ACHN (cell line): Measurements from ENCODE around the gene TOP2B.

Source experiments
- DNase-seq: peaks from one replicate; pipeline ENCODE4 v3.0.0-alpha.2; 2015
- in situ Hi-C: cut with HindIII; loops from 2 replicates; pipeline ENCODE4 v1.10.0; 2017; ENCODE audit warnings: low sequenced_read_pairs, low pct_ligation_motif_present, low pct_unique_long_range_greater_than_20kb

TOP2B gene

DNA sequence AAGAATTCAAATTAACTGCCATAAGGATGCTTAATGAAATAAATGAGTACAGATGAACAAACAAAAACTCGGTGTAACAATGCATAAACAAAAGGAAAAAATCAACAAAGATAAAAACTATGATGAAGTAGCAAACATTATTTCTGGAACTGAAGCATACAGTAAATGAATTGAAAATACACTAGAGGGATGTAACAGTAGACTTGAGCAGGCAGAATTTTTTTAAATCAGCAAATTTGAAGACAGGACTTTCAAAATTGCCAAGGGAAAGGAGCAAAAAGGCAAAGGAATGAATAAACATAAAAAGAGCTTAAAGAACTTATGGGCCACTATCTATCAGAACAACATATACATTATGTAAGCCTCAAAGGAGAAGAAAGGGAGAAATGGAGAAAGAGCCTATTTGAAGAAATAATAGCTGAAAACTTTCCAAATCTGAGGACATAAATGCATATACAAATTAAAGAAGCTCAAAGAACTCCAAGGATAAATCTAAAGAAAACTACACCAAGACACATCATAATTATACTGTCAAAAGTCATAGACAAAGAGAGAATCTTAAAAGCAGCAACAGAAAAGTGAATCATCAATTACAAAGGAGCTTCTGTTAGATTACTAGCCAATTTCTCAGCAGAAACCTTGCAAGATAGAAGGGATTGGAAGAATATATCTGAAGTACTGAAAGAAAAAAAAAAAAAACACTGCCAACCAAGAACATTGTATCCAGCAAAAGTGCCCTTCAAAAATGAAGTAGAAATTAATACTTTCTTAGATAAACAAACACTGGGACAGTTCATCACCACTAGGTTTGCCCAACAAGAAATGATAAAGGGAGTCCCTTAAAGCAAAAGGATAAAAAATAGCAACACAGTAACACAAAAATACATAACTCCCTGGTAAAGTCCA, 15.5 kb downstream of the TOP2B start:
- in situ Hi-C loops, result no loop called here
- DNase-seq, result no peak

DNA sequence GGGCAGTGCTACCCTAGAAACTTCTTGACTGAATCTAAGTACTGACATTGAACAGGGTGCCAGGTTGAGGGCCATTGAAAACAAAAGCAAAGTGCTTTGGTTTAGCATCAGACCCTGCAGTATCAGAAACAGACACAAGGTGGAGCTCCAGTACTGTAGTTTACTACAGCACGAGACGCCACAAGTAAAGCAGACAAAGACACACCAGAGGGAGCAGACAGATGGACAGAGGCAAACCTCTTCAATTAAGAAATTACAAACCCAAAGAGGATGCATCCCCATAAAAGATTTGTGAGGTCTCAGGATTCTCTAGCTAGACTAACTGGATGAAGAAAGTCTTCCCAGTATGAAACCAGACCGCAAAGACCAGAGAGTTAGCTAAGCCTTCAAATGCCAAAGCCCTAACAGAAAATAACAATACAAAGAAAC, 16.6 kb downstream of the TOP2B start:
- peak; percentile 77 for DNase-seq
- in situ Hi-C loops, result no loop called here

DNA sequence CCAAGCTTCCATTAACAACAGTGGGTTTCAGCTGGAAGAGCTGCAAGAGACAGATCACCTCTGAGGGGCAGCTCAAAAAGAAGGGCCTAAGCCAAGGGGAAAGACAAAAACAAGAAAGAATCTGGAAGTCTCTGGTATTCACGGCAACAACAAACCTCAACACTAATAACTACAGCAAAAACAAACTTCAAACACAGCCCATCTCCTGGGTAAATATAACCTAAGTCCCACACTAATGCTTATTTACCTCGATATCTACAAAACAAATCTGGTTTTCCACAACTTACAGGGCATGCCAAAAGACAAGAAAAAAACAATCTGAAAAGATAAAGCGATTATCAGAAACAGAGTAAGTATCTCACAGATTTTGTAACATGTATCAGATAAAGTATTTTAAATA, 29.7 kb downstream of the TOP2B start:
- in situ Hi-C loops, result no loop called here
- no peak for DNase-seq

DNA sequence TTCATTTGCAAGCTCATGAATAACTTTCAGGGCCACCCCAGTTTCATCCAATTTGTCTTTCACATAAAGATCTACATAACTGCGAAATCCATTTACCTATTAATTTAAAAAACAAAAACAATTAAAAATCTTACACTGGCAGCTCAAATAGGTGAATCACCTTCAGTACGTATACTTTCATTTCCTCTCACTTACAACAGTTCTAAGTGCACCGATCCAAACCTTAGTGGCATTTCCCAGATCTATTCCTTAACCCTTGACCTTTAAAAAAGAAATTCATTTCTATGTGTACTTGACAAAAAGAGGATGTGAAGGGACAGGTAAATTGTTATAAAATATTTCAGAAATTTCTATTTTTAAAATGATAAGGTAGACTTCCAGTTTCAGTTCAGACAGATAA, 30.8 kb downstream of the TOP2B start:
- in situ Hi-C loops, result no loop called here
- DNase-seq, result no peak

DNA sequence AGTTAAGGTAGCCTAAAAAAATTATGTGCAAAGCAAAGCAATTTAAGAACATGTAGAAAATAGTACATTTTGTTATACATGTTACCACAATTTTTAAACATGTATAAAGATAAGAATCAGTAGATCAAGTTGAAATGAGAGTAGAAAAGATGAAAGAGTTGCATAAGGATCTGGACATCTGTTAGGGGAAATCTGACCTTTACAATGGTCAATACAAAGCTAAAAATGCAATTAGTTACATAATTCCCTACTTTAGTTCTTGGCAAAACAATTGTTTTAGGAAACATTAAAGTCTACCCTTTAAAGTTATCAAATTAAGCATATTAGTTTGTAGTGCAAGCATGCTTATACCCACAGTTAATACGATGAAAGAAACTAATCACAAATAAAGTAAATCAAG, 32.7 kb downstream of the TOP2B start:
- no peak for DNase-seq
- in situ Hi-C loops, result no loop called here

DNA sequence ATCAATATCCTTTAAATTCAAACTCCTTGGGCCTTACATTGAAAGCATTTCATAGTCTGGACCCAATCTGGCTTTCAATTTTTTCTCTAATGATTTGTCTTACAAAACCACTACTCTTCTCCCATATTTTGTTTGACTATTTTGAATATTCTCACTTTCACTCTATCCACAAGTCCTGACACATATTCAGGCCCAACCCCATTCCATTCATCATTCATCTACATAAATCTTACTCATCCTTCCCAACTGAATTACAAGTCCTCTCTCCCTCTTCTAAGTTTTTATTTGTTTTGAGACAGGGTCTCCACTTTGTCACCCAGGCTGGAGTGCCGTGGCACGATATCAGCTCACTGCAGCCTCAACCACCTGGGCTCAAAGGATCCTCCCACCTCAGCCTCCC, 43.6 kb downstream of the TOP2B start:
- no peak for DNase-seq

DNA sequence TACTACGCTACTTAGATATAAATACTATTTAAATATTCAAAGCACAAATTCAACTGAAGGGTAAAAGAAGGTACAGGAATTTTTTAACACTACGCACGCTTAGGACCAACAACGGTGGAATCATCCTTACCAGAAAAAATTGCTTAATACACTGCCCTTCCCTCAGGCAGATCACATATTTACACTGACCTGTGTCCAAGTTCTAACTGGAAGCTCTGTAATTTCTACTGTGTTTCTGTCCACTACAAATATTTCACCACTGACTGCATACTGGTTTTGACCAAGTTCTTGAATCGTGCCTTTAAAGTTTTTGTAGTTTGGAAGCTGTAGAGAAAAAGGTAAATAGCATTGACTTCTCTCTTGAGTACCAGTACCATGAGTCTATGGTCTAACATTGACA, 44.2 kb downstream of the TOP2B start:
- in situ Hi-C loops, result no loop called here

More for the DNA sequence above, 43.6 kb downstream of the TOP2B start:
- in situ Hi-C loops, result no loop called here

DNA sequence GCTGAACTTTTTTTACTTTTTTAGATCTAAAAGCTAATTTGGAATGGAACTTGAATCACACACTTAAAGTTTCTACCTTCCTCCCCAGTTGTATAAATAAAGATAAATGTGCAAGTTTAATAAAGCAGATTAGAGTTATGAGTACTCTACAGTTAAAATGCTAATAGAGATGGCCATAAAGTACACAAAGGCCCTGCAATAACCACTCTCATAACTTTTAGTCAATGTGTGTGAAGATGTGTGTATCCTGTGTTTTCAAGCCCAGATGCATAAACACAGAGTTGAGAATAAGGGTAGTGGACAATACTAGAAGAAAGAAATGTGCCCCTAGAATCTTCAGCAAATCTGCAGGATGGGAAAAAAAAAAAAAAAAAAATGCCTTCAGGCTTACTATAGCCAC, 45.3 kb downstream of the TOP2B start:
- no peak for DNase-seq
- in situ Hi-C loops, result no loop called here

More for the DNA sequence above, 44.2 kb downstream of the TOP2B start:
- DNase-seq, result no peak

DNA sequence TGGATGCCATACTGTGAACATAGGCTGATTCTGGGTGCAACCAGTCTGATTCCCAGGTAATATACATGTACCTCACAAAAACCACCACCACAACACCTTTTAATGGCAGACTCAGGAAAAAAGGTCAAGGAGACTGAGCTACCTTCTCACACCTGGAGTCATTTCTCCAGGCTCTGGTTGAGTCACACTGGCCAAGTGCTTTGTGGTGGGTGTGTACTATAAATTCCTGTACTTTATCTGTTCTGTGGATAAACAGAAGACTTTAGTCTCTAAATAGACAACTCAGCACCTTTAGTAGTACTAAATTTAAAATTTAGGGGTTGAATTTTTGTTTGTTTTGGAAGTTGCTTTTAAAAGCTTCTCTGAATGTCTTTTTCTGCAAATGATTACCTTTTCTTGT, 46.7 kb downstream of the TOP2B start:
- in situ Hi-C loops, result no loop called here

DNA sequence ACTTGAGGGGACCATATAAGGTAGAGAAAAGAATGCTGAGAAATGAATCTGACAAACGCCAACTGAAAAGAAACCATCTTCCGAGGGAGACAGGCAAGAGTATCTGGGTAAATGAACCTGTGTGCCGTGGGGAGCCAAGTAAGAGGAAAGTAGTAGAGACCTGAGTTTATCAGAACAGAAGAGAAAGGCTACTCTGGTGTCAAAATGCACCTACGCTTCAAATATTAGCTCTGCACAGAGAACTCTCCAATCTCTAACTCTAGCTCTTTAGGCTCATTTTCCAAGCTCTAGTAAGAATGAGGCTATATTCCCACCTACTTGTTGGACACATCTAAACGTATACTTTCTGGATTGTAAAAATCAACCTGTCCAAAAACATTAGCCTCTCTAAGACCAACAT, 53.5 kb downstream of the TOP2B start:
- DNase-seq, result no peak
- in situ Hi-C loops, result no loop called here

More for the DNA sequence above, 46.7 kb downstream of the TOP2B start:
- no peak for DNase-seq

DNA sequence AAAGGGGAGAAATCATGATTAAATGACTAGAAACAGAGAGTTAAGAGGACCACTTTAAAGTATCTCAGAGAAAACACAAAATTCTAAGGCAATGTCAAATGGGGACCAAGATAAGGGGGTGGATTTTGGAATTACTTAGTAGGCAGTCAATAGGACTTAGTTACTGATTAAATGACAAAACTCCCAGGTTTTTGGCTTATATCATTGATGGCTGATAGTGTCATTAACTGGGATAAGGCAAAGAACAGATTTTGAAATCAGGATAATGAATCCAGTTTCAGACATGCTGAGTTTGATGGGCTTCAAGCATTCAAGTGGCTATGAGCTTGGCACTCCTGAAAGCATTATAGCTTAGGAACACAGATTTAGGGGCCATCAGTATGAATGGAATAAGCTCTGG, 53.9 kb downstream of the TOP2B start:
- no peak for DNase-seq

DNA sequence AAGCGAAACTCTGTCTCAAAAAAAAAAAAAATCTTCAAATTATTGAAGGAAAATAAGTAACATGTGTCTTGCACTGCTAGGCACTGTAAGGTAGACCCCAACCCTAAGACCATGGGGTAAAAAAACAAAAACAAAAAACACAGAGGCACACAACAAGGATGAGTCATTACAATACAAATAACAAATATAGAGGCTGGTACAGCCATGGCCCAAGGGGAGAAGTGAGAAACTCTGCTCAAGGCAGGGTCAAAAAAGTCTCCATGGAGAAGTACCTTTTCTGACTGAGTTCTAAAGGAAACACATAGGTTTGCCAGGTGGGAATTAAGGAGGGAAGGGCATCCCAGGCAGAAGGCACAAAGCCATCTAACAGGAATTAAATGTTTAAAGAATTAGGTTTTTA, 54.5 kb downstream of the TOP2B start:
- in situ Hi-C loops, result no loop called here

More for the DNA sequence above, 53.9 kb downstream of the TOP2B start:
- in situ Hi-C loops, result no loop called here

DNA sequence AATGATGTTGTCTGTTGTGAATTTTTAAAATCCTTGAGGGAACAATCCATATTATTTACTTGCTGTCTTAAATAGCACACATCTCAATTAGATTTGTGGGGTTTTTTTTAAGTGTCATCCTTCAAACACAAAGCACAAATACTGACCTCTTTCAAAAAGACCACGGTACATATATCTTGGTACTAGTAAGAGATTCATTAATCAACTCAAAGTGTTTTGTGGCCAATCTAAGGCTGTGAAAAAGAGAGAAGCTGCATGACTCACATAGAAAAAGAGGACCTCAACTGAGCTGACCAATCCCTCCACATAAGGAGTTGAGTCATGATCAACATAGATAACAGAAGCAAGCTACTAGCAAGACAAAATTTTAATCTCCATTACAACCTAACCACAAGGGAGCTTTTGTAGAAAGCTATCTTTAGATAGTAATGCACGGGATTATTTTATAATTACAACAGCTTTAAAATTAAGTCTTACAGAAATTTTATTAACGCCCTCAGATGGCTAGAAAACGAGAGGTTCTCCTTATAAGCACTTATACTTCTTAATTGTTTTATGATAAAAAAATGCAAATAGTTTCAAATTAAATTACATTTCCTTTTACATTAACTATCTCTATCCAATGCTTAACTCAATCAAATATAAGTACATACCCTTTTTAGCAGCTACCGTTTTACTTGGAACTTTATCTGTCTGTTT, 60.5 kb downstream of the TOP2B start:
- in situ Hi-C loops, result no loop called here
- peak; percentile 64 for DNase-seq

More for the DNA sequence above, 54.5 kb downstream of the TOP2B start:
- no peak for DNase-seq

DNA sequence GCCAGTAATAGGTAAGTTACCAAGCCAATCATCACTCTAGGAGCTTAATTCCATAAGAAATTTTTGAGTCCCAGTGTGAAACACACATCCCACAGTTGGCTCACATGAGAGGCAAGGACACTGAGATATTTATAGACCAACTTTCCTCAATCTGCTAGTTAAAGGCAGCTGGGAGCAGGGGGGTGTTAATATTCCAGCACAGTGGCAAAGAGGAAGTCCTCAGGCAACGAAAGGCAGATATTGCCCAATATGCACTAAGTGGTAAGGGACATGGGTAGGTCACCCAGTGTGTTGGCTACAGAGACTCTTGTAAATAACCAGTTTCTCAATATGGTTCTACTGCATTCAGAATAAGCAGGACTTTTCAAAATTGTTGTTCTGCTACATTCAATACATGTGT, 61.0 kb downstream of the TOP2B start:
- in situ Hi-C loops, result no loop called here
- DNase-seq, result no peak

DNA sequence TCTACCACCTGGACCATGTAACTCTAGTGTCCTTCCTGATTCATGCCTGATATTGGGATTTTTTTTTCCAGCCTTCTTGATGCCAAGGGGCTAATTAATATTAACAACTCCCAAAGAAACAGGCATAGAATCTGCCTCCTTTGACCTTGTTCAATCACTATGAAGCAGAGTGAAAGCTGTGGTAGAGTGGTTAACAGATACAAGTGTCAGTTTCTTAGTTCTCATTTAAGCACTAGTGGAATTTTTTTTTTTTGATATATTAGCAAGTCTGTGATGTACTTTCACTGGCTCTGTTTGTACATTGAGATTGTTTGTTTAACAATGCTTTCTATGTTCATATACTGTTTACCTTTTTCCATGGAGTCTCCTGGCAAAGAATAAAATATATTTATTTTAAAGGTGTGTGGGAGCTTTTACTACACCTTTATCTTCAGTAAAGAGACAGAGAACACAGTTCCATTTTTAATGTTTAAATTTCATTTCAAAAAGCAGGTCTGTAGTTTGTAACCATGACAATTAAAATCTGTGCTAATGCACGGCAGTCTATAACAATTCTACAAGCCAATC, 67.1 kb downstream of the TOP2B start:
- no peak for DNase-seq
- in situ Hi-C loops, result no loop called here

DNA sequence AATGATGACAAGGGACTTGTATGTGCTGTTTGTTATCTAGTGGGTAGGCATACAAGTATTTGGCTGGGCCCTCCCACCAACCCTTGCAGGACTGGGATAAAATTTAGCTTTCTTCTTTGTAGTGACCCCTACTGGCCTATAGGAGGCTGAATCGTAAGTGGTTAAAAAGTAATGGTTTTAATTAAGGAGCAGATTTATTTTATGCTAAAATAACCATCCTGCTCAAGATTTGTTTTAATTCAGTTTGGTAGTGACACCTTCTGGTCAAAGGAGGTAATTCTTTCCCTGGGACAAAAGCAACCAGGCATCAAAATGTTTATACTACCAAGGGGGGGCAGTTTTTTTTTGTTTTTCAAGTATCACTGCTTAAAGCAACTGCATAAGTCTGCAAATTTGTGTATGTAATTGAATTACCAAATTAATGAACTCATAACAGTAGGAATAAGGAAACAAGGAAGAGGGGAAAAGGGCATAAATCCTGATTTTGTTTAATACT, 70.7 kb downstream of the TOP2B start:
- DNase-seq, result peak; percentile 56
- in situ Hi-C loops, result no loop called here

DNA sequence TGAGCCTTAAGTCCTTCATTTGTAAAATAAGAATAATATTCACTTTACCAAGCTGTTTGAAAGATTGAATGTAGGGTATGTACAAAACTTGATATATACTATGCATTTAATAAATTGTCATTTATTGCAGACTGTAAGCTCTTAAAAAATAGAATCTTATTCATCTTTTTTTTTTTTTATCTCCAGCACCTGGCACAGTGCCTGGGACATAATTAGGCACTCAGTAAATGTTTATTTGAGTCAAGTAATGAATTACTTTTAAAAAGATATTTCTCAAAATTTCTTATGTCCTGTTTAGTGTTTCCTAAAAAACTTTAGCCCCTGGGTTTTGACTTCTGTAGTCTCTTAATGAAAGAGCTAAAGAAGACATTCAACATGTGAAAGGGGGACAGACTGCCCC, 71.7 kb downstream of the TOP2B start:
- in situ Hi-C loops, result no loop called here
- DNase-seq, result no peak

DNA sequence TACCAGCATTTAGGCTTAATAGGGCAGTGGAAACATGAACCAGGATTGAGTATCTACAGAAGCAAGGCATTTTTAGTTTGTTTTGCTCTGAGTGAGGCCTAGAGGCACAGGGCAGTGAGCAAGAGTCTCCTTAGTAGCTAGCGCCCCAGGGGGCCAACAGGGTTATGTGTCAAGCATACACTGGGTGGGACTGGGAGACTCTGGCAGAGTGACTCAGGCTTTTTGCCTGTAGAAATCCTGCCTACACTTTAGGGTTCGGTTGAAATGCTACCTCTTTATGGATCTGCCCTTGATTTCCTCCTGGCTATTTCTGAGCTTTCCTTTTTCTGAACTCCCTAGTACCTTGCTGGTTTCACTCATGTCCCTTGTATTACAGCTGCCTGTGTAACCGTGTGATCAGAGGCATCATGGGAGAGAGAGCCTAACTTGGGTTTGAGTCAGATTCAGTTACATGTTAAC, 72.2 kb downstream of the TOP2B start:
- in situ Hi-C loops, result no loop called here

DNA sequence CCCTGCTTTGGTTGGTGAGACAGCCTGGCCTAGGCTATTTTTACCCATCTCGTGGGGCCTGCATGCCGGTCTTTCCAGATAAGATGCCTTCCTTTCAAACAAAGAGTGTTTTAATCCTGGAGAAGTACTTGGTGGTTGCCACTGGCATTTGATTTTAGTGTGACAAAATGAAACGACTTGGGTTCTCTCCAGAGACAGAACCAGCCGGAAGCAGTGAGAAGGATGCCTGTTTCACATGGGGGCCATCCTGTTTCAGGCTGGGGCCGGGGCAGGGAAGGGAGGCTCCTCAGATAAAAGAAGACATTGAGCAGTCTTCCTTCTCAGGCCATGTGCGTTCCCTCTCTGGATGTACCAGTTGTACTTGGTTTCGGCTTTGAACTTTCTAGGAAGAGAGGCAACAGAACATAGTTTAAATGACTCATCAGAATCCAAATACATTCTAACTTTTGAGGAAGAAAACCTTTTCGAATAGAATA, 74.9 kb downstream of the TOP2B start:
- in situ Hi-C loops, result no loop called here
- DNase-seq, result no peak

More for the DNA sequence above, 72.2 kb downstream of the TOP2B start:
- peak; percentile 84 for DNase-seq
